Spleen (tissue), 7 donors: ENCODE measurements around the gene MFAP3L.

Experiments used
- CTCF ChIP-seq, 11 experiments: fragments of 200-600 bp in 7 of 11; fragments of 450-650 bp in 4 of 11; sonication (generic) in 4 of 11; IDR thresholded peaks in 8 of 11; conservative IDR thresholded peaks in 3 of 11; 1 replicate in 7 of 11; 2 replicates in 4 of 11; pipeline versions ENCODE4 v1.4.0 to v1.8.0; 2016 to 2021; ENCODE audit warnings: antibody characterized with exemption in 11 of 11, inconsistent platforms in 4 of 11, mild to moderate bottlenecking in 1 of 11
- POLR2A ChIP-seq, 3 donors: fragments of 450-650 bp; IDR thresholded peaks; one replicate each; pipeline ENCODE4 v1.5.1; 2017; ENCODE audit warnings: antibody characterized with exemption in 3 of 3, mild to moderate bottlenecking in 1 of 3
- donor health status: DM: no; HTN: no; CAD: no; lungs with moderate emphysema.
- donor health status: DM: no; HTN: no; CAD: no.
- donor health status: DM: no; HTN: no; CAD: no.

- TF ChIP-seq CTCF (IDR thresholded peaks at IDR 0.05 in 8 of 11, conservative IDR thresholded peaks at IDR 0.05 in 3 of 11) (no peak), POLR2A (IDR thresholded peaks at IDR 0.05) (no peak)
Observed at GRCh38 chr4:170038769-170039168, 12.6 kb upstream of the MFAP3L start.
